Ascending aorta (tissue), 2 donors: ENCODE measurements around the gene TSPAN17. TPM values are rescaled to one million over a fixed set of nuclear protein-coding genes. Genes with fewer than 3 reads are reported as not detected.

Source experiments
- DNase-seq, 2 donors: peaks; one replicate each; pipeline ENCODE4 v3.0.0-alpha.2; 2019; ENCODE audit warnings: low spot score in 2 of 2
- H3K27ac ChIP-seq, 2 donors: fragments of 200-600 bp; sonication (generic); one replicate each; pipeline ENCODE4 v1.5.1; 2016 to 2017; ENCODE audit warnings: mild to moderate bottlenecking in 1 of 2
- H3K27me3 ChIP-seq: fragments of 200-600 bp; sonication (generic); one replicate; pipeline ENCODE4 v1.5.1; 2017
- H3K36me3 ChIP-seq, 2 donors: fragments of 200-600 bp; sonication (generic); one replicate each; pipeline ENCODE4 v1.5.1; 2016
- H3K4me1 ChIP-seq, 2 donors: fragments of 200-600 bp; sonication (generic); one replicate each; pipeline ENCODE4 v1.5.1; 2016 to 2017; ENCODE audit warnings: mild to moderate bottlenecking in 1 of 2
- H3K4me3 ChIP-seq, 2 donors: fragments of 200-600 bp; sonication (generic); one replicate each; pipeline ENCODE4 v1.5.1; 2016 to 2017; ENCODE audit warnings: mild to moderate bottlenecking in 1 of 2
- H3K9me3 ChIP-seq, 2 donors: fragments of 200-600 bp; sonication (generic); one replicate each; pipeline ENCODE4 v1.5.1; 2016
- intact Hi-C: fragments of 100-400 bp; cut with DNase I; formaldehyde crosslinking; loops from one replicate; pipeline ENCODE4 v1.15.1; 2023
- total RNA-seq: library from RNA; depleted of rRNA; stranded (reverse); fragments of >200 nt; gene quantifications from one replicate; pipeline ENCODE4 v1.1.0, GENCODE V29; 2016
- TF ChIP-seq, protein P1 (sequence below), 3 experiments: fragments of 200-600 bp in 2 of 3; fragments of 450-650 bp in 1 of 3; sonication (generic) in 2 of 3; IDR thresholded peaks; one replicate each; pipeline ENCODE4 v1.5.1; 2016 to 2019; ENCODE audit warnings: antibody characterized with exemption in 3 of 3, mild to moderate bottlenecking in 1 of 3, moderate library complexity in 1 of 3

The TSPAN17 gene
- total RNA-seq, 1 donor from 2014 or later: 32.7 TPM

DNA sequence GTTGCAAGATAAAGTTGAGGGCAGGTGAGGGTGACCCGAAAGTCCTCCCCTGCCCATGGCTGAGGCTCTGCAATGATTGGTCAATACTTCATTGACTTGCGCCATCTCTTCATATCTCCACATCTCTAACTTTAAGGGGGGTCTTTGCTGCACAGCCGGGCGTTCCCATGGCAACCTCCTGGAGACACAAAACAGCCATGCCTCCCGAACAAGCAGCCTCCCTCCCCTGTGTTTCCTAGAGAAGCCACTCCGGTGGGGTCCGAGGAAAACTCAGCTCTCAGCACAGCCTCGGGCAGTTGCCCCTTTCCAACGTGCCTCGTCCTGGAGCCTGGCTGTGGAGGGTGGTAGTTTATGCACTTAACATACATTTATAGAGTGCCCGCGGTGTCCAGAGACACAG lies 57.5 kb downstream of the TSPAN17 start:
- H3K4me1 ChIP-seq: no peaks in the 10 kb centered on the region
- DNase-seq: no peak
- intact Hi-C loops: no loop called here
- H3K27me3 ChIP-seq: no peaks in the 10 kb centered on the region
- no peak overlapping the region for H3K27ac ChIP-seq
- TF ChIP-seq, protein P1, sequence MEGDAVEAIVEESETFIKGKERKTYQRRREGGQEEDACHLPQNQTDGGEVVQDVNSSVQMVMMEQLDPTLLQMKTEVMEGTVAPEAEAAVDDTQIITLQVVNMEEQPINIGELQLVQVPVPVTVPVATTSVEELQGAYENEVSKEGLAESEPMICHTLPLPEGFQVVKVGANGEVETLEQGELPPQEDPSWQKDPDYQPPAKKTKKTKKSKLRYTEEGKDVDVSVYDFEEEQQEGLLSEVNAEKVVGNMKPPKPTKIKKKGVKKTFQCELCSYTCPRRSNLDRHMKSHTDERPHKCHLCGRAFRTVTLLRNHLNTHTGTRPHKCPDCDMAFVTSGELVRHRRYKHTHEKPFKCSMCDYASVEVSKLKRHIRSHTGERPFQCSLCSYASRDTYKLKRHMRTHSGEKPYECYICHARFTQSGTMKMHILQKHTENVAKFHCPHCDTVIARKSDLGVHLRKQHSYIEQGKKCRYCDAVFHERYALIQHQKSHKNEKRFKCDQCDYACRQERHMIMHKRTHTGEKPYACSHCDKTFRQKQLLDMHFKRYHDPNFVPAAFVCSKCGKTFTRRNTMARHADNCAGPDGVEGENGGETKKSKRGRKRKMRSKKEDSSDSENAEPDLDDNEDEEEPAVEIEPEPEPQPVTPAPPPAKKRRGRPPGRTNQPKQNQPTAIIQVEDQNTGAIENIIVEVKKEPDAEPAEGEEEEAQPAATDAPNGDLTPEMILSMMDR (IDR thresholded peaks at IDR 0.05): no peak
- no peak overlapping the region for H3K4me3 ChIP-seq
- no peaks in the 10 kb centered on the region for H3K9me3 ChIP-seq
- H3K36me3 ChIP-seq: no peaks in the 10 kb centered on the region

Other genes starting within 250 kb of the TSPAN17 start
- 189 TPM for gene CLTB, start 230.9 kb upstream of the TSPAN17 start, total RNA-seq
- 18.7 TPM for gene FAF2, start 199.1 kb upstream of the TSPAN17 start, total RNA-seq
- 24.1 TPM for gene RNF44, start 110.1 kb upstream of the TSPAN17 start, total RNA-seq
- not detected for gene CDHR2, start 98.1 kb upstream of the TSPAN17 start, total RNA-seq
- not detected for gene GPRIN1, start 37.3 kb upstream of the TSPAN17 start, total RNA-seq
- not detected for gene SNCB, start 16.9 kb upstream of the TSPAN17 start, total RNA-seq
- gene EIF4E1B, start 16.8 kb upstream of the TSPAN17 start, total RNA-seq: not detected
- not detected for gene UNC5A, start 163.1 kb downstream of the TSPAN17 start, total RNA-seq